Stimulated activated CD4-positive, alpha-beta T cell treated with anti-CD3 and anti-CD28 coated beads, Interleukin-4, amount 100 ng/mL, for 48 hours (primary cell): ENCODE data around the gene ACACB.

Experiments used
- DNase-seq, 2 donors: peaks; one replicate each; pipeline ENCODE4 v3.0.0-alpha.2; 2020; ENCODE audit warnings: low read depth in 2 of 2

The ACACB gene

DNA sequence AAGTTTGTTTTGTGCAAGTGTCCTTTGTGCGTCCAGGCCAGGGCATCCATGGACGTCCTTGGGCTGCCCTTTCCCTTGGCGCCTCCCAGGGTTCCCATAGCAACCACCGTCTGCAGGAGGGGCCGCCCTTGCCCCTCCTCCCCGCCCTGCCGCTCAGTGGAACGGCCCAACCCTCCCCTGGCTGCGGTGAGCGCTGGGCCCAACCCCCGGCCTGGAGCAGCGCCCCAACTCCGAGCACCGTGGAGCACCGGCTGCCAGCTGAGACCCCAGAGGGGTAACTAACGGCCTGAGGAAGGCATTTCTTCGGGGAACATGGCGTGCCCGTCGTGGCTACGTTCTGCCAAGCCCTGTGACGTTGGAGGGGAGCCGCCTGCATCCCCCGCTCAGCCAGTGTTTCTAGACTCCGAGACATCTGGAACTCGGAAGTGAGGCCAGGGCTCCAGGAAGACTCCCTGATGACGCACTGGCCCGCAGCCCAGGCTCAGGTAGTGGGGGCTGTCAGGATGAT, 5.3 kb upstream of the ACACB start:
- DNase-seq = peak; percentile 34 to 36

DNA sequence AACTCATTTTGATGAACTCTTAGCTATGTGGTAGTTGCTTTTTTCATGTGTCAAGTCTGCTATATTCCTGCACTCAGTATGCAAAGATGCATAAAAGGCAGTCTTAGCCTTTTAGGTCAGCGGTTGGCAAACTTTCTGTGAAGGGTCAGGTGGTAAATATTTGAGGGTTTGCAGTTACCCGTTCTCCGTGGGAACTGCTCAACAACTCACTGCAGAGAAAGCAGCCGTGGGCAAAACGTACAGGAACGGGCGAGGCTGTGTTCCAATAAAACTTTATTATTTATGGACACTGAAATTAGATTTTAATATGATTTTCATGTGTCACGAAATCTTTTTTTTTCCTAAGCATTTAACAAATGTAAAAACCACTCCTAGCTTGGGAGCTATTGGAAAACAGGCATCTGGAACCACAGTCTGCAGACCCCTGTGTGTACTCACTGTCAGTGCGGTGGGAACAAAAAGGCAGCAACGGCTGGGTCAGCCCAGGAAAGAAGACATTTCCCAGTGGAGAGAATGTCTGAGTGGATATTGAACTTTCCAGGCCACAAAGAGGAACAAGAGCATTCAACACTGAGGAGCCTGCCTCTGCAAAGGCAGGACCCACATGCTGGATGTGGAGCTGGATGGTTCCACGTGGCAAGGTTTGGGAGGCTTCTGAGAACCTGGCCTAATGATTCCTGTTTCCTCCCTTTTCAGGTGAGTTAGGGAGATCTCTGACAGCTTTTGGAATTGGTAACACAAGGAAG, 3.5 kb upstream of the ACACB start:
- no peak for DNase-seq

DNA sequence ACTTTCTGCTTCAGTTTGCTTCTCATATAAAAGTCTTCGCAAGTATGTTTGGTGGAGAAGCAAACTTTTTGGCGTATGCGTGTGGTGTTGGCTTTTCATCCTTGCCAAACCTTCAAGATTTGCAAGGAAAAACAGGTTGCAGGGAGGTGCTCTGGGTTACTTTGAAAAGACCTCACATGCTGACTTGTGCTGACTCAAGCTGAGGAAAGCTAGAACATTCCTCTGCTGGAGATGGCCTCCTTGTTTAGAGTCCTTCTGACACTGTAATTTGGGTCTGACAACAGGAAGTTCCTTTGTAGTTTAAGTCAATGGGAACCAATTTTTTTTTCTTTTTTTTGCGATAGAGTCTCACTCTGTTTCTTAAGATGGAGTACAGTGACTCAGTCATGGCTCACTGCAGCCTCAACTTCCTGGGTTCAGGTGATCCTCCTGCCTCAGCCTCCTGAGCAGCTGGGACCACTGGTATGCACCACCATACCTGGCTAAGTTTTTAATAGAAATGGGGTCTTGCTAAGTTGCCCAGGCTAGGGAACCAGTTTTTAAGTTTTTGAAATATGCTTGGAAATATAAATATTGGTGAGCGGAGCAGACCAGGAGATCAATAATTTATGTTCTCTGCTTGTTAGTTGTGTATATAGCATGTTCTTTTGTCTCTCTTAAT, 2.6 kb upstream of the ACACB start:
- no peak for DNase-seq

DNA sequence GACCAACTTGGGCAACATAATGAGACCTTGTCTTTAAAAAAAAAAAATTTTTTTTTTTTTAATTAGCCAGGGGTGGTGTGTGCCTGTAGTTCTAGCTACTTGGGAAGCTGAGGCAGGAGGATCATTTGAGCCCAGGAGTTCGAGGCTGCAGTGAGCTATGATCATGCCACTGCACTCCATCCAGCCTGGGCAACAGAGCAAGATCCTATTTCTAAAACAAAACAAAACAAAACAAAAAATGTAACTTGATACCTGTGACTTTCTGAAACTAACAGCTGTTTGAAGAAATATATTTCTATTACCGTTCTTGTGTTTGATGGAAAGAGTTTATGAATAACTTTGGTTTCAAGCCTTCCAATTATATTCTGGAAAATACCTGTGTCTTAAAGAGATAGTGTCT, 1.7 kb upstream of the ACACB start:
- no peak for DNase-seq

DNA sequence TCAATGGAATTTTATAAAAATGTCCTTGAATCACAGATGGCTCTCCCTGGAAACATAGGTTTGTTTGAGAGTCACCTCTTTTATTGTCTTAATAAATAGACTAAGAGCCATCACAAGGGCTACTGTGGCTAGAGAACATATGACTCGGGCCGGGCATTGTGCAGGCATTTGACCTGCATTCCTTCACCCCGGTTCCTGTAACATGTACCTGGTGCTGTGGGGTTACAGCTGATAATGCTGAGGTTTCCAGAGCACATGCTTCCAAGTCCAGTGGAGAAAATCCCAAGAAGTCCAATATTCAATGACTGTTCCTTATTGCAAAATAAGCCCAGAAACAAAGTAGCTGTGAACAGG, 1.0 kb upstream of the ACACB start:
- no peak for DNase-seq

GRCh38 chr12:109116611-109116949, 193 bp downstream of the ACACB start:
- no peak for DNase-seq

DNA sequence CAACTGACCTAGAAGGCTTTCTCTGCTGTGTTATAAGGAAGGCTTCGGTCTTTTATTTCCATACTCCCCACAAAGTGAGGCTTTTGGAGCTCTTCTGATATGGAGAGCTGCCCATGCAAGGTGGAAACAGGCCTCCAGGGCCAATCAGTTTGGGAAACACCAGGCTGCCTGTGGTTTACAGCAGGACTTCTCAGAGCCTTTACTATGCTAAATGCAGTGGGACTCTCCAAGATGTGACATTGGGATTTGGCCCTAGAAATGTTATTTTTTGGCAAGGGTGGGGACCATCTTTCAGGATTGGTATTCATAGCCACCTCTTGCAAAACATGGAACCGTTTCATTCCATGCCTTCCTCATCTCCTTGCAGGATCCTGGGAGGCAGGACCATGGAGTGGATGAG, 3.7 kb downstream of the ACACB start:
- DNase-seq = no peak

DNA sequence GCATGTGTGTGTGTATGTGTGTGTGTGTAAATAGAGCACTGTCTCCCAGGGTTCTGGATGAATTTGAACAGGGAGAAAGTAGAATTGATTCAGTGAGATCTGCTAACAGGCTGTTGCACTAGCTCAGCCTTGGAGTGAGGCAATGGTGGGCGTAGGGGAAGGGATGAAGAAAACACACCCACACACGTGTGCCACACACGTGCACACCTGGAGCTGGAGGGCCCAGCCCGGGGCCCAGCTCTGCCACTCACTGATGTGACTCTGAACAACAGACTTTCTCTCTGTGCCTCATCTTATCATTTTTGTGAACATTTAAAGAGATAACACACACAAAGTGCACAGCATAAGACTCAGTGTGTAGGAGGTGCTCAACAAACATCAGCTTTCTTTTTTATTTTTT, 4.2 kb downstream of the ACACB start:
- no peak for DNase-seq

- DNase-seq = no peak
Observed at GRCh38 chr12:109121346-109121880, 5.0 kb downstream of the ACACB start.

DNA sequence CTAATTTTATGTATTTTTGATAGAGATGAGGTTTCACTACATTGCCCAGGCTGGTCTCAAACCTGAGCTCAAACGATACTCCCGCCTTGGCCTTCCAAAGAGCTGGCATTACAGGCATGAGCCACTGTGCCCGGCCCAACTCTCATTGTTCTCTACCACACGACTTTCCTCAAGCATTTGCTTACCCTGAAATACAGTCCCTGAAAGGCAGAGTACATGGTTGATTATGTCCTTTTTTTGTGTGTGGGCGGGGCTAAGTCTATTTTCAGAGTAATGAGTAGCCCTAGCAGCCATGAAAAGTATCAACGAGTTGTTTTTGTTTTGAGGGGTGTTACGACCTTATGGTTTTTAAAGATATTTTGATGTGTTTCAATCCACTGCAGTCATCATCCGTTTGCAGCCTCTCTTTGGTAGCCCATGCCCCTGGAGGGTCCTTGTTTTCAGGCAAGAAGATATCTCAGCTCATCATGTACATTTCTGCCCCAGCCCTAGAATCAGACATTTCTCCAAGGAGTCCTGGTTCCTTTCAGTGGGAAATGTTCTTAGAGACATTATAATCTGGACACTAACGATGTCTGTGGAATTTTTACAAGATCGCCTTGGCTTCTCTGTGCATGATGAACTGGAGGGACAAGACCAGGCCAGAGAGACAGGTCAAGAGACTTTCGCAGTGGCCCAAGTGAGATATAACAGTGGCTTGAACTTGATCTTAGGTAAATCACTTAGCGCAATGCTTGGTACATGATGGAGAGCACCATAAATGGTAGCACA, 8.7 kb downstream of the ACACB start:
- DNase-seq = no peak

DNA sequence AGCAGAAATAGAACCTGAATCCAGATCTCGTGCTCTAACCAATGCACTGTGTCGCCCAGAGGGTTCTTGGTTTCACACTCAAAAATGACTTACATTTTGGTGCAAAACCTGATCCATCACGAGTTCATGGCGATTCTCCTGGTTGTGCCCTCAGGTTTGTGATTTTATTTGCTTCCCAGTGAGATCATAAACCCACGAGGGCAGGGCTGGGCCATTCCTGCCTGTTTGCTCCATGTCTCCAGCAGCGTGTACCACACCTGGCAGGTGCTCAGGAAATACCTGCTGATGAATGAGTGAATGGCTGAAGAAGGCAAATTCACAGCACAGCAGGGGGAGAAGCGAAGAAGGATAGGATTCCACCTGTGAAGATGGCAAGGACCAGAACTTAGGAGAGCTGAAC, 9.4 kb downstream of the ACACB start:
- no peak for DNase-seq

- no peak for DNase-seq
Observed at GRCh38 chr12:109126784-109127183, 10.4 kb downstream of the ACACB start.

DNA sequence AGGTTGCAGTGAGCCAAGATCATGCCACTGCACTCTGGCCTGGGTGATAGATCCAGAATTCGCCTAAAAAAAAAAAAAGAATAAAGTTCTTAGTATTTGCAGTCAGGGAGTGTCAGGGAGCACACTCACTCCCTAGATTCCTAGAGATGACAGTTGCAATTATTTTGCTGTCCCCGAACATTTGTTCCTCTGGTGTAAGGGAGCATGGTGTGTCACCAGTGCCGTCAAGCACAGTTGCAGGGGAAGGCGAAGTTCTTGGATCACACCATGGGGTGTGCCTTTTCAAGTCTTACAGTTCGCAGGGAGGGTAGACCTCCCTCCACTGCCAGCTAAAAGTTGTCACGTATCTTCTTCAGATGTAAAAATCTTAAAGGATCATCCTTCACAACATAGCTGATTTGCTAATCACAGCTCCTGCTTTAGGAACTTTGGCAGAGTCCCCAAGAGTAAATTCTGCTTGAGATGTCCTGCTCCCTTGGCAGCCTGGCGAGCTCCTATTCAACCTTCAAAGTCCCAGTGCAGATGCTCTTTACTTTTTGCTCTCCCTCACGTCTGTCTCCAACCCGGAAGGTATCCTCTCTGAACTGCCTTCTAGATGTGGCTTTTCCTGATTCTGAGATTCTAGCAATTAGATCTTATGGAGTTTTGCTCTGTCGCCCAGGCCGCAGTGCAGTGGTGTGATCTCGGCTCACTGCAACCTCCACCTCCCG, 11.3 kb downstream of the ACACB start:
- DNase-seq = no peak

DNA sequence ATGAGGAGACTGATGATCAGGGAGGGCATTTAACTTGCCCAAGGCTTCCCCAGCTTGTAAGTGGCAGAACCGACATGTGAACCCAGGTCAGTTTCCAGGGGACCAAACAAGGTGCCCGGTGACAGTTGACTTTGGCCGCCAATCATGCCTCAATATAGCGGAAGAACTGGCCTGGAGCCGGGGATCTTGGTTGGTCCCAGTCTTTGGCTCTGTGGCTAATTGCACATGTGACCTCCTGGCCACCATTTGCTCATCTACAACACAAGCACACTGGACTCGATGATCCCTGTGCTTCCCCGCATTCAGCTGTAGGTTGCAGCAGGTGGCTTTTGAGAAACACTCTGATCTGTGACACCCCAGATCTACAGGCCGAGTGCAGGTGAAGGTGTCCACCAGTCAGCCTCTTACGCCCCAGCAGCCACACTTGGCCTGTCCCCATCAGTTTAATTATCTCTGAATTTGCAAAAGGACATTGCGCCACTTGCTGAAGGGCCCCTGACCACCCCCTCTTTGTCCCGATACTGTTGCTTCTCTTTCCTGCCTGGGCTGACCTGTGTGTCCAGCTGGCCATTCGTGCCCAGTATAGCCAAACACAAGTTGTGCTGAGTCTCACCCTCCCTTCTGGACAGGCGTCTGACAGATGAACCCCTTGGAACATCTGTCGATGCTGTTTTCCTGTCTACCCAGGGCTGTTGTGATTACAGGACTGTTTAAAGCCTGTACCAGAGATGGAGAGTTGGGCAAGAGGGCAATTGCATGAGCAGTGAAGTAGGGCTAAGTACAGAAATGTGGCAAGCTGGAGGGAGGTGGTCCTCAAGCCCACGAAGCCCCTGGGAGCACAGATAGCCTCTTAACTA, 14.1 kb downstream of the ACACB start:
- DNase-seq = no peak

- no peak for DNase-seq
Observed at GRCh38 chr12:109131154-109132050, 15.0 kb downstream of the ACACB start.

DNA sequence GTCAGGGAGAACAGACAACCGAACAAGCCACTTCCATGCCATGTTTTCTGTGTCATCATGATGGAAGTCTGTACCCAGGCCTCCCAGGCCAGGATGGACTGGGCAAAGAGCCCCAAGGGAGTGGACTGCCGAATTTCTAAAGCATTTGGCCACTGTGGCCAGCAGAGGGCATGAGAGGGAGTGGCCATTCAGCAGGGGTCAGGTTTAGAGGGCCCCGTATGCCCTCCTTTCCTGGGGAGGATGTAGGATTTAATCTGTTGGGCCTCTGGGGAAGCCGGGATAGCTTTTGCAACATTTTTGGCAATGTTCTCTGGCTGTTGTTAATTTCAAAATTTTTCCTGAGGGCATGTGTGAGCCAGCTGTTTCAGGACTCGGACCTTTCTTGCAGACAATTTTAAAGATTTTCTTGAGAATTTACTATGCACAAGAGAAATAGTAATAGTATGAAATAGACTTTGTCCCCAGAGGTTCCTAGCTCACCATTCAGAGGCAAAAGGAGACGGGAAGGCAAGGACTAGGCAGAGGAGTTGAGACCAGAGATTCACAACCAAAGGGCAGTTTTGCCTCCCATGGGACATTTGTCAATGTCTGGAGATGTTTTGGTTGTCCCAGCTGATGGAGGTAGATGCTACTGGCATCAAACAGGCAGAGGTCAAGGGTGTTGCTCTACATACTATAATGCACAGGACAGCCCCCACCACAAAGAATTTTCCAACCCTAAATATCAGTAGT, 18.0 kb downstream of the ACACB start:
- DNase-seq = no peak

DNA sequence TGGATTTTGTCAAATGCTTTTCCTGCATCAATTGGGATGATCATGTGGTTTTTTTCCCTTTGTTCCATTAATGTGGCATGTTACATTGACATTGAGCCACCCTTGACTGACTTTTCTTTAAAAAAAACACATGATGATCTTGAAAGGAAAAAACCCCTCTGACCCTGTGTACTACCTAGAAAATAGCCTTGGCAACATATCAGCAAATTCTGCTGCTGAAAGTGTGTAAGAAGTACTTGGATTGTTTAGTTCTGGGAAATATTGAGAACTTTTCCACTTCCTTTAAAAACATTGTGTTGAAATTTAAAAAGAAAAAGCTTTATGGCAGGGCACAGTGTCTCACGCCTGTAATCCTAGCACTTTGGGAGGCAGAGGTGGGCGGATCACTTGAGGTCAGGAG, 20.7 kb downstream of the ACACB start:
- no peak for DNase-seq

- DNase-seq = no peak
Observed at GRCh38 chr12:109139360-109139759, 23.0 kb downstream of the ACACB start.

GRCh38 chr12:109139791-109140190, 23.4 kb downstream of the ACACB start:
- no peak for DNase-seq
